Occipital lobe (tissue), 2 donors: ENCODE data around the gene UNC13B. TPM values are rescaled to one million over a fixed set of nuclear protein-coding genes. Genes with fewer than 3 reads are reported as not detected.
"Not testable (repeated sequence)": the region's sequence is repeated elsewhere in the genome, so short reads cannot be mapped to it uniquely, and the experiment has no call there.

Experiments used
- DNase-seq: peaks from one replicate; lab custom pipeline; 2025; lab: John Stamatoyannopoulos, UW
- total RNA-seq: library from RNA; depleted of rRNA; stranded (reverse); fragments of >200 nt; gene quantifications from one replicate; pipeline ENCODE4 v1.2.3, GENCODE V29; 2014

UNC13B gene
- total RNA-seq, 1 donor from 2014 or later, result 12.3 TPM

GRCh38 chr9:35225677-35226076, 63.9 kb downstream of the UNC13B start:
- DNase-seq, result no peak

- DNase-seq, result no peak
These were observed 64.8 kb downstream of the UNC13B start for GRCh38 chr9:35226651-35227050.

- no peak for DNase-seq
These were observed 65.5 kb downstream of the UNC13B start for GRCh38 chr9:35227284-35227683.

- DNase-seq, result no peak
These were observed 67.4 kb downstream of the UNC13B start for GRCh38 chr9:35229066-35229778.

GRCh38 chr9:35229779-35230143, 68.0 kb downstream of the UNC13B start:
- no peak for DNase-seq

- no peak for DNase-seq
These were observed 71.2 kb downstream of the UNC13B start for GRCh38 chr9:35232867-35233544.

GRCh38 chr9:35236692-35237091, 74.9 kb downstream of the UNC13B start:
- no peak for DNase-seq

- DNase-seq, result no peak
These were observed 75.5 kb downstream of the UNC13B start for GRCh38 chr9:35237311-35237710.

GRCh38 chr9:35245945-35246344, 84.1 kb downstream of the UNC13B start:
- DNase-seq, result not testable (repeated sequence)

GRCh38 chr9:35253075-35253474, 91.3 kb downstream of the UNC13B start:
- DNase-seq, result no peak

- no peak for DNase-seq
These were observed 92.4 kb downstream of the UNC13B start for GRCh38 chr9:35254237-35254636.

- no peak for DNase-seq
These were observed 93.4 kb downstream of the UNC13B start for GRCh38 chr9:35254984-35255857.

GRCh38 chr9:35257986-35258659, 96.3 kb downstream of the UNC13B start:
- no peak for DNase-seq

GRCh38 chr9:35258660-35259474, 97.1 kb downstream of the UNC13B start:
- peak; percentile 26 for DNase-seq

- no peak for DNase-seq
These were observed 98.4 kb downstream of the UNC13B start for GRCh38 chr9:35260186-35260585.

GRCh38 chr9:35262064-35262463, 100.3 kb downstream of the UNC13B start:
- DNase-seq, result no peak

GRCh38 chr9:35267710-35268109, 105.9 kb downstream of the UNC13B start:
- DNase-seq, result no peak

GRCh38 chr9:35269919-35270318, 108.1 kb downstream of the UNC13B start:
- DNase-seq, result no peak

GRCh38 chr9:35271637-35272036, 109.8 kb downstream of the UNC13B start:
- no peak for DNase-seq

GRCh38 chr9:35272989-35273388, 111.2 kb downstream of the UNC13B start:
- DNase-seq, result no peak

- no peak for DNase-seq
These were observed 111.8 kb downstream of the UNC13B start for GRCh38 chr9:35273591-35273990.
